Panc1 (cell line): ENCODE data around the gene FAM47C.

Experiments used
- POLR2AphosphoS5 ChIP-seq: IDR thresholded peaks from 2 replicates; pipeline ENCODE4 v1.6.1; 2012; ENCODE audit warnings: mild to moderate bottlenecking, low read depth, low read length, moderate library complexity
- SIN3A ChIP-seq: IDR thresholded peaks from 2 replicates; pipeline ENCODE4 v1.6.1; 2012; ENCODE audit warnings: low read depth, mild to moderate bottlenecking, low read length, moderate library complexity, borderline replicate concordance; ENCODE audit not compliant: insufficient read depth

DNA sequence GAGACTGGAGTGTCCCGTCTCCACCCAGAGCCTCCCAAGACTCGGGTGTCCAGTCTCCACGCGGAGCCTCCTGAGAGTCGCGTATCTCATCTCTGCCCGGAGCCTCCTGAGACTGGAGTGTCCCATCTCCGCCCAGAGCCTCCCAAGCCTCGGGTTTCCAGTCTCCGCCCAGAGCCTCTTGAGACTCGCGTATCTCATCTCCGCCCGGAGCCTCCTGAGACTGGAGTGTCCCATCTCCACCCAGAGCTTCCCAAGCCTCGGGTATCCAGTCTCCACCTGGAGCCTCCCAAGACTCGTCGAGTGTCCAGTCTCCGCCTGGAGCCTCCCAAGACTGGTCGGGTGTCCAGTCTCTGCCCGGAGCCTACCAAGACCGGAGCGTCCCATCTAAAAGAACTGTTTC is 2.3 kb downstream of the FAM47C start:
- TF ChIP-seq POLR2AphosphoS5 (no peak), SIN3A (no peak)
